CD4-positive, alpha-beta memory T cell (primary cell): Measurements from ENCODE around the gene DCAF8L2. TPM values are rescaled to one million over a fixed set of nuclear protein-coding genes. Genes with fewer than 3 reads are reported as not detected.
"Not testable (repeated sequence)": the region's sequence is repeated elsewhere in the genome, so short reads cannot be mapped to it uniquely, and the experiment has no call there.

Source experiments
- CTCF ChIA-PET: fragments of 350-600 bp; sonication (Branson Sonifier 250); formaldehyde crosslinking; loops from one replicate; lab custom pipeline; 2021; ENCODE audit warnings: inconsistent platforms; ENCODE audit not compliant: partially characterized antibody; lab: Charles Lee
- POLR2A ChIA-PET: fragments of 350-600 bp; sonication (Branson Sonifier 250); formaldehyde crosslinking; loops from one replicate; lab custom pipeline; 2021; ENCODE audit not compliant: partially characterized antibody; lab: Charles Lee
- DNase-seq, 5 donors: peaks; one replicate each; pipeline versions ENCODE4 v3.0.0 to v3.0.0-alpha.2; 2020 to 2022; ENCODE audit warnings: mixed read lengths in 1 of 5
- H3K27ac ChIP-seq: one replicate; pipeline ENCODE4 v1.7.0; 2013; ENCODE audit warnings: low read depth, low read length
- H3K27me3 ChIP-seq: 2 replicates; pipeline ENCODE4 v1.7.0; 2013; ENCODE audit warnings: mild to moderate bottlenecking, low read length, moderate library complexity; ENCODE audit not compliant: insufficient read depth
- H3K36me3 ChIP-seq: 2 replicates; pipeline ENCODE4 v1.7.0; 2013; ENCODE audit warnings: mild to moderate bottlenecking, low read length, moderate library complexity; ENCODE audit not compliant: insufficient read depth
- H3K4me1 ChIP-seq: 2 replicates; pipeline ENCODE4 v1.7.0; 2013; ENCODE audit warnings: mild to moderate bottlenecking, low read length, moderate library complexity; ENCODE audit not compliant: insufficient read depth
- H3K4me3 ChIP-seq, 2 donors: one replicate each; pipeline ENCODE4 v1.7.0; 2013; ENCODE audit warnings: low read length in 2 of 2, mild to moderate bottlenecking in 1 of 2
- H3K9me3 ChIP-seq, 2 donors: one replicate each; pipeline ENCODE4 v1.7.0; 2013; ENCODE audit warnings: low read length in 2 of 2, control low read depth in 1 of 2; ENCODE audit not compliant: control insufficient read depth in 1 of 2
- H3K27ac Mint-ChIP-seq, 7 donors: one replicate each; pipeline ENCODE4 v1.8.0; 2020 to 2021; ENCODE audit warnings: mixed read lengths in 7 of 7, mild to moderate bottlenecking in 6 of 7, inconsistent platforms in 3 of 7, moderate library complexity in 3 of 7
- H3K27me3 Mint-ChIP-seq, 2 donors: one replicate each; pipeline ENCODE4 v1.8.0; 2020 to 2021; ENCODE audit warnings: mixed read lengths in 2 of 2
- H3K36me3 Mint-ChIP-seq, 2 donors: one replicate each; pipeline ENCODE4 v1.8.0; 2020 to 2021; ENCODE audit warnings: mixed read lengths in 2 of 2, inconsistent platforms in 1 of 2, mild to moderate bottlenecking in 1 of 2
- H3K4me1 Mint-ChIP-seq, 4 donors: one replicate each; pipeline ENCODE4 v1.8.0; 2020 to 2021; ENCODE audit warnings: mixed read lengths in 4 of 4, mild to moderate bottlenecking in 1 of 4
- H3K4me3 Mint-ChIP-seq, 8 donors: one replicate each; pipeline ENCODE4 v1.8.0; 2020 to 2021; ENCODE audit warnings: mixed read lengths in 8 of 8, mild to moderate bottlenecking in 7 of 8, moderate library complexity in 6 of 8, inconsistent platforms in 3 of 8
- H3K9me3 Mint-ChIP-seq, 8 donors: one replicate each; pipeline ENCODE4 v1.8.0; 2020 to 2021; ENCODE audit warnings: mixed read lengths in 8 of 8, mild to moderate bottlenecking in 5 of 8, inconsistent platforms in 3 of 8, moderate library complexity in 1 of 8
- intact Hi-C: fragments of 100-400 bp; cut with micrococcal nuclease; formaldehyde crosslinking; loops from one replicate; pipeline ENCODE4 v1.15.1; 2023
- polyA plus RNA-seq, 2 donors: library from polyadenylated mRNA; unstranded; fragments of 300-500 nt; fragmentation: Illumina TruSeq; gene quantifications; one replicate each; pipeline ENCODE4 v1.2.3, GENCODE V29; 2021
- total RNA-seq, 2 experiments: library from RNA; stranded (reverse); gene quantifications; one replicate each; pipeline ENCODE4 v1.2.3, GENCODE V29; 2021

The DCAF8L2 gene
- total RNA-seq (not detected), polyA plus RNA-seq (not detected)

DNA sequence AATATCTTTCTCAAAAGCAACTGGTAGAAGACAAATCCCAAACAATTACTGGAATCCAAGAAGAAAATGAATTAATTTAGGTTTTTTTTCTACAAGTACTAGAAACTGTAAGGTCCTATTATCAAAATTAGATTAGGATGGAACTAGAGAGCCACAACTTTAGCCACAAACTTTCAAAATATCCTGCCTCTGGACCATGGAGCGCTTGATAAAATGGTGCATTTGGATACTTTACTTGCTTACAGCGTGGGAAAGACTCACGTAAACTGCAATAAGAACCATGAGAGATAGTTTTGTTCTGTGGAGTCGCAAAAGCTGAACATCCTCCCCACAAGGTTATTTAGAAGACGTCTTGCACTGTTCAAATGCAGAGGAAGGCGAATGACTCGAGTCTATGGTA, at the start of gene DCAF8L2:
Gene DCAF8L2, plus strand, starts transcription at position 301 of the 400 bp plus-strand sequence. CDS start 156,552 bp downstream, outside the sequence.
- H3K27ac ChIP-seq = no peak within 1 kb of the TSS
- no peaks in the 10 kb centered on the region for H3K36me3 ChIP-seq
- H3K9me3 ChIP-seq = no peaks in the 10 kb centered on the region
- no peaks in the 10 kb centered on the region for H3K4me1 ChIP-seq
- Mint-ChIP-seq H3K27me3 (no peaks in the 10 kb centered on the region), H3K27ac (no peak within 1 kb of the TSS), H3K4me3 (no peak within 1 kb of the TSS), H3K4me1 (no peaks in the 10 kb centered on the region), H3K9me3 (peaks cover 0 to 8% (median 2%) of the 10 kb centered on the region in 8 donors), H3K36me3 (no peaks in the 10 kb centered on the region)
- ChIA-PET CTCF (no interaction called here), POLR2A (no interaction called here)
- no peaks in the 10 kb centered on the region for H3K27me3 ChIP-seq
- no peak for DNase-seq
- no peak within 1 kb of the TSS for H3K4me3 ChIP-seq
- intact Hi-C loops = no loop called here

GRCh38 chrX:27541161-27541560, 49.0 kb upstream of the DCAF8L2 start:
- CTCF ChIA-PET, intact Hi-C loops, DNase-seq, H3K9me3 Mint-ChIP-seq, H3K36me3 Mint-ChIP-seq, H3K27ac Mint-ChIP-seq, H3K27me3 ChIP-seq, H3K4me1 Mint-ChIP-seq, POLR2A ChIA-PET, H3K36me3 ChIP-seq, H3K4me1 ChIP-seq, H3K27ac ChIP-seq, H3K4me3 ChIP-seq, H3K9me3 ChIP-seq, H3K27me3 Mint-ChIP-seq, H3K4me3 Mint-ChIP-seq: not testable (repeated sequence)

DNA sequence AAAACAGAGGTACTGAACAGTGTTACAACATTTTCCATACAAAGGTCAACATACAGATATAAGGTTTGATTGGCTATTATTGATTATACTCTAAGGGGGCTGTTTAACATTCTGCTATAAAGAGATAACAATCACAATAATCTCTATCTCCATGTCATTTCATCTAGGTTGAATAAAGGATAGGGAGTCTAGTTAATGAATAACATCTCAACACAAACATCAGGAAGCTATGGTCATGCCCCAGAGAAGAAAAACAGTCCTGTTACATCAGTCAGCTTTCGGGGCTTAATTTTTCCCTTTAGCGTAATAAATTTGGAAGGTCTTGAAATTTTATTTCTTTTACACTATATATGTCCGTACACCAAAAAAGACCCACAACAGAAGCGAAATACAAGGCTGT, 41.5 kb upstream of the DCAF8L2 start:
- Mint-ChIP-seq H3K27ac (no peak overlapping the region), H3K36me3 (no peaks in the 10 kb centered on the region), H3K4me3 (no peak overlapping the region), H3K9me3 (peaks cover 0 to 8% (median 3%) of the 10 kb centered on the region in 8 donors), H3K27me3 (no peaks in the 10 kb centered on the region), H3K4me1 (no peaks in the 10 kb centered on the region)
- Histone ChIP-seq H3K9me3 (no peaks in the 10 kb centered on the region), H3K36me3 (no peaks in the 10 kb centered on the region), H3K4me3 (no peak overlapping the region), H3K4me1 (no peaks in the 10 kb centered on the region), H3K27me3 (no peaks in the 10 kb centered on the region), H3K27ac (no peak overlapping the region)
- DNase-seq = no peak
- ChIA-PET POLR2A (no interaction called here), CTCF (no interaction called here)
- intact Hi-C loops = no loop called here

GRCh38 chrX:27549688-27550087, 40.5 kb upstream of the DCAF8L2 start:
- ChIA-PET POLR2A (no interaction called here), CTCF (no interaction called here)
- Mint-ChIP-seq H3K27me3 (no peaks in the 10 kb centered on the region), H3K36me3 (no peaks in the 10 kb centered on the region), H3K4me1 (no peaks in the 10 kb centered on the region), H3K4me3 (no peak overlapping the region), H3K27ac (no peak overlapping the region), H3K9me3 (peaks cover 0 to 10% (median 3%) of the 10 kb centered on the region in 8 donors)
- no peaks in the 10 kb centered on the region for H3K4me1 ChIP-seq
- no peaks in the 10 kb centered on the region for H3K27me3 ChIP-seq
- H3K9me3 ChIP-seq = no peaks in the 10 kb centered on the region
- intact Hi-C loops = no loop called here
- no peak overlapping the region for H3K27ac ChIP-seq
- DNase-seq = no peak
- H3K36me3 ChIP-seq = no peaks in the 10 kb centered on the region
- H3K4me3 ChIP-seq = no peak overlapping the region

DNA sequence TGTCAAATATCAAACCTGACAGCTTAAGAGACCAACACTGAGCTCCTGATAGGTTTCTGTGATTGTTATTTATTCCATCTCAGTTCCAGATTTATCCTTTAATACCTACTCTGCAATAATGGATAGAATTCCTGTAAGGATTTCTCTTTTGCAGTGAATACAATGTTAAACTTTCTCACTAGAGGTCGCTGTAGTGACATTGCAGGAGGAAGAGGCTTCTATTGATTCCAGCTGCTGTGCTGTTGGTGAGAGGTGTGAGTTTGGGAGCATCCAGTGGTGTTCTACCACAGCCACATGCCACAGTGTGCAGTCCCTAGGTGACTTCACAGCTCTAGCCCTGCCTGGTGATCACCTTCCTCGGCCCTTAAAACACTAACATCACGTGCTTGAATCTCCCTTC, 34.6 kb upstream of the DCAF8L2 start:
- CTCF ChIA-PET = no interaction called here
- Histone ChIP-seq H3K36me3 (no peaks in the 10 kb centered on the region), H3K9me3 (no peaks in the 10 kb centered on the region), H3K4me1 (no peaks in the 10 kb centered on the region), H3K27me3 (no peaks in the 10 kb centered on the region), H3K27ac (no peak overlapping the region), H3K4me3 (no peak overlapping the region)
- DNase-seq = no peak
- H3K27me3 Mint-ChIP-seq = no peaks in the 10 kb centered on the region
- POLR2A ChIA-PET = no interaction called here
- intact Hi-C loops = no loop called here
- H3K9me3 Mint-ChIP-seq = peaks cover 0 to 7% (median 0%) of the 10 kb centered on the region in 8 donors
- no peak overlapping the region for H3K27ac Mint-ChIP-seq
- no peaks in the 10 kb centered on the region for H3K4me1 Mint-ChIP-seq
- H3K36me3 Mint-ChIP-seq = no peaks in the 10 kb centered on the region
- H3K4me3 Mint-ChIP-seq = no peak overlapping the region

- no peak for DNase-seq
- CTCF ChIA-PET = no interaction called here
- Histone ChIP-seq H3K4me1 (no peaks in the 10 kb centered on the region), H3K9me3 (no peaks in the 10 kb centered on the region), H3K36me3 (no peaks in the 10 kb centered on the region), H3K27me3 (no peaks in the 10 kb centered on the region), H3K27ac (no peak overlapping the region), H3K4me3 (no peak overlapping the region)
- H3K4me1 Mint-ChIP-seq = no peaks in the 10 kb centered on the region
- no peaks in the 10 kb centered on the region for H3K36me3 Mint-ChIP-seq
- H3K27ac Mint-ChIP-seq = no peak overlapping the region
- intact Hi-C loops = no loop called here
- POLR2A ChIA-PET = no interaction called here
- H3K27me3 Mint-ChIP-seq = no peaks in the 10 kb centered on the region
- no peak overlapping the region for H3K4me3 Mint-ChIP-seq
- H3K9me3 Mint-ChIP-seq = peaks cover 0 to 3% (median 0%) of the 10 kb centered on the region in 8 donors
These were observed 24.2 kb upstream of the DCAF8L2 start for GRCh38 chrX:27565992-27566391.

GRCh38 chrX:27571164-27571563, 19.0 kb upstream of the DCAF8L2 start:
- no peak overlapping the region for H3K27ac Mint-ChIP-seq
- ChIA-PET POLR2A (no interaction called here), CTCF (no interaction called here)
- Histone ChIP-seq H3K27me3 (no peaks in the 10 kb centered on the region), H3K9me3 (no peaks in the 10 kb centered on the region), H3K4me3 (no peak overlapping the region), H3K27ac (no peak overlapping the region), H3K4me1 (no peaks in the 10 kb centered on the region), H3K36me3 (no peaks in the 10 kb centered on the region)
- intact Hi-C loops = no loop called here
- H3K4me3 Mint-ChIP-seq = no peak overlapping the region
- no peaks in the 10 kb centered on the region for H3K27me3 Mint-ChIP-seq
- peaks cover 0 to 3% (median under 1%) of the 10 kb centered on the region in 8 donors for H3K9me3 Mint-ChIP-seq
- H3K36me3 Mint-ChIP-seq = no peaks in the 10 kb centered on the region
- no peaks in the 10 kb centered on the region for H3K4me1 Mint-ChIP-seq
- DNase-seq = no peak

DNA sequence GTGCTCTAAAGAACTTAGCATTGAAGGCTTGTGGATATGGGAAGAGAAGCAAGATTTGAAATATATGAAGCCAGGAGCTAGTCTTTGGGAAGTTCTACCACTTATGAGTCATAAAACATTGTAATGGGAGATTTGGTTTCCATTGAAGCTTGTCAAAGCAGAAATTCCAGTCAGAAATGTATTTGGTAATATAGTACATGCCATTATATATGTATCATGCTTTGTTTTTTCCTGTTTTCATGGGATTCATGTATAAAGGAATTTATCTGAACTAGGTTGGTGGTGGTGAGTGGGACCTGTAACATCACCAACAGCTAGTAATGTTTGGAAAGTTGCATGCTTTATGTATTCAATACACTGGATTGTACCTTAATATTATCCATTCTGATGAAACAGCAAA, 14.6 kb upstream of the DCAF8L2 start:
- ChIA-PET POLR2A (no interaction called here), CTCF (no interaction called here)
- no peak overlapping the region for H3K4me3 ChIP-seq
- DNase-seq = no peak
- intact Hi-C loops = no loop called here
- no peak overlapping the region for H3K27ac Mint-ChIP-seq
- H3K4me3 Mint-ChIP-seq = no peak overlapping the region
- H3K36me3 ChIP-seq = no peaks in the 10 kb centered on the region
- H3K9me3 ChIP-seq = no peaks in the 10 kb centered on the region
- no peaks in the 10 kb centered on the region for H3K27me3 ChIP-seq
- H3K36me3 Mint-ChIP-seq = no peaks in the 10 kb centered on the region
- H3K4me1 Mint-ChIP-seq = no peaks in the 10 kb centered on the region
- peaks cover 0 to 3% (median 0%) of the 10 kb centered on the region in 8 donors for H3K9me3 Mint-ChIP-seq
- no peaks in the 10 kb centered on the region for H3K27me3 Mint-ChIP-seq
- H3K4me1 ChIP-seq = no peaks in the 10 kb centered on the region
- H3K27ac ChIP-seq = no peak overlapping the region
